CD4-positive, alpha-beta T cell treated with Interleukin-4 for 1 hour (primary cell): Measurements from ENCODE around the gene EVI5.

Experiments
- DNase-seq, 2 donors: peaks; one replicate each; pipeline ENCODE4 v3.0.0-alpha.2; 2020 to 2022

EVI5 gene

GRCh38 chr1:92784639-92785500, at the start of gene EVI5:
Gene EVI5 (minus strand): TSS chr1:92785108. CDS start chr1:92736546, 48,562 bp downstream.
- DNase-seq, result peak; percentile 55 to 89

DNA sequence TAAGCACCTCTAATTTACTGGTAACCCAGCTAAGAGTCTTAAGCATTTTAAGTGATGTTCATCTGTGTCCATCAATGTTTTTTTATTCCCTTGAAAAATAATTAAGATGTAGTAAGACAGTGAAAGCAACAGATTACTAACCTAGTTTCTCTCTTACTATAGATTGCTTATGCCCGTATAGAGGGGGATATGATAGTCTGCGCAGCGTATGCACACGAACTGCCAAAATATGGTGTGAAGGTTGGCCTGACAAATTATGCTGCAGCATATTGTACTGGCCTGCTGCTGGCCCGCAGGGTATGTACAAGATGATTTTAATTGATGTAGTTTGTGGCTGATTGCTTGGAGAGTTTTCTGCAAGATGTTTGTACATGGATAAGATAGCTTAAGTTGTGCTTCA, 49.7 kb upstream of the EVI5 start:
- DNase-seq, result no peak

- peak in 1 of 2 donors; percentile 32 for DNase-seq
These were observed 48.9 kb upstream of the EVI5 start for GRCh38 chr1:92833840-92834239.

DNA sequence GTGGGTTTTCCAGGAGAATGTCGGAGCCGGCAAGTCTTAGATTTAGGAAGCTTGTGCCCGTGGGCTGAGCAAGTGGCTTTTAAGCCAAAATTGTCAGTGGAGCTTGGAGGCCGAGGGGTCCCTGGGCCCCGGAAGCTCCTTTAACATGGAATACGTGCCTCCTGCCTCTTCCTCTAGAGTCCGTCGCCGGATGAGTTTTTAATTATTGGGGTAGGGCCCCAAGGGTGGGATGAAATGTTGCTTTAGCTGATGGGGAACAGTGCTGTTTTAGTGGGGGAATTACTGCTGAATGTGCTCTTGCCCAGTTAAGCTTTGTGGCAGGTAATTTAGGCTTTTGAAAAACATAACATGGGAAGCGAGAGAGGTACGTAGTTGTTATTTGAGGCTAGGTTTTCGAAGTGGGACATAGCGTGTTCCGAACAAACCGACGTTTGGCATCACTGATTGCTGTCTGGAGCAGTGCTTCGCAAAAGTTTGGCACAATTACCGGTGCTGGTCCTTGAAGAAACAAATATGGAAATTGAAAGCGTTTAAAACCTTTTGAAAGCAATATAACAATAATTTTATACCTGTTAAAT, 47.7 kb upstream of the EVI5 start:
- no peak for DNase-seq

GRCh38 chr1:92831762-92832536, 47.0 kb upstream of the EVI5 start, which contains the start of gene RPL5:
Gene RPL5 (plus strand): TSS chr1:92832040. CDS start chr1:92832115, 75 bp downstream.
- DNase-seq, result peak; percentile 97 to 98

- no peak for DNase-seq
These were observed 46.5 kb upstream of the EVI5 start for GRCh38 chr1:92831368-92831761.

DNA sequence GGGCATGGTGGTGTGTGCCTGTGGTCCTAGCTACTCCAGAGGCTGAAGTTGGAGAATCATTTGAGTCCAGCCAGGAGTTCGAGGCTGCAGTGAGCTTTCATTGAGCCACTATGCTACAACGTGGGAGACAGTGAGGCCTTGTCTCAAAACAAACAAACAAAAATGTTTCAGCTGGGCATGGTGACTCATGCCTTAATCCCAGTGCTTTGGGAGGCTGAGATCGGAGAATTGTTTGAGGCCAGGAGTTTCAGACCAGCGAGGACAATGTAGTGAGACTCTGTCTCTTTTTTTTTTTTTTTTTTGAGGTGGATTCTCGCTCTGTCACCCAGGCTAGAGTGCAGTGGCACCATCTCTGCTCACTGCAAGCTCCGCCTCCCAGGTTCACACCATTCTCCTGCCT, 41.9 kb upstream of the EVI5 start:
- DNase-seq, result no peak

- no peak for DNase-seq
These were observed 38.0 kb upstream of the EVI5 start for GRCh38 chr1:92822879-92823278.

- no peak for DNase-seq
These were observed 35.6 kb upstream of the EVI5 start for GRCh38 chr1:92820551-92820950.

DNA sequence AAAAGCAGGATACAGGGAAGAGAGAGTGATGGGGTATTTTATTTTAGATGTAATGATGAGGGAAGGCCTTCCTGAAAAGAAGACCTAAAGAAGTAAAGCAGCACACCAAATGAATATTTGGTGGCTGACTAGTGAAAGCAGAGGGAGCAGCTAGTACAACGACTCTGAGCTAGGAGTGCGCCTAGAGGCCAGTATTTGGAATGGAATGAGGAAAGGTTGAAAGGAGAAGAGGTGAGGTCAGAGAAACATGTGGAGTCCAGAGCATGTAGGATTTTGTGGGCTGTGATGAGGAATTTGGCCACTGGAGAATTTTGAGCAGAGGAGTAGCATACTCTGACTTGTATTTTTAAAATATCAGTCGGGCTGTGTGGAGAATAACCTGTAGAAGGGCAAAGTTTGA, 35.1 kb upstream of the EVI5 start:
- DNase-seq, result no peak

DNA sequence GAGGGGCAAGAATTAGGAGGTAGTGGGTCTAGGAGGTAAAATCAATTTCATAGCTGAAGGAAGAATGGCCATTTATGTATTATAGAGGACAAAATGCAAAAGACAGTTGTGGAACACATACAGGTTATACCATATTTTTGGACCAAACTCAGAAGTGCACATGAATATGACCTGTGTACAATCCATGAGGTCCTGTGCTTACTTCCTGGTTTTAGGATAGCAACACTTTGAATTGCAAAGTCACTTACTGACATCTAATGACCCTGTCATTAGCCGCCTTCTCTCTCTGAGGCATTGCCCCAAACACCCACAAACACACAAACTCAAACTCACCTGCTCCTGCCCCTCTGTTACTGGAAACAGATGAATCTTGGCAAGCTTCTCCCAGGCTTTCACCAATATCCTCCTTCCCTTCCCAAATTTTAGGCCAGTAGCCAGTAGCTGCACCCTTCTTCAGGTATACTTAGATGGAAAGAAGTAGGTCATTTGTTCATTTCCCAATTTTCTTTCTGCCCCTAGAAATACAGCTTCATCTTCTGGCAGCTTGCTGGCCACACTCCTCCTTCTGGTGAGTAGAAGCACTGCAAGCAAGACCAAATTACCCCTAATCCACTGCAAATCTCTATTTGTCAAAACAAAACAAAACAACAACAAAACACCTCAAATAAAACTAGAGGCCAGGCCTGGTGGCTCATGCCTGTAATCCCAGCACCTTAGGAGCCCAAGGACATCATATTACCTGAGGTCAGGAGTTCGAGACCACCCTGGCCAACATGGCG, 33.3 kb upstream of the EVI5 start:
- peak; percentile 37 to 47 for DNase-seq

GRCh38 chr1:92817137-92817697, 32.3 kb upstream of the EVI5 start:
- DNase-seq, result no peak

DNA sequence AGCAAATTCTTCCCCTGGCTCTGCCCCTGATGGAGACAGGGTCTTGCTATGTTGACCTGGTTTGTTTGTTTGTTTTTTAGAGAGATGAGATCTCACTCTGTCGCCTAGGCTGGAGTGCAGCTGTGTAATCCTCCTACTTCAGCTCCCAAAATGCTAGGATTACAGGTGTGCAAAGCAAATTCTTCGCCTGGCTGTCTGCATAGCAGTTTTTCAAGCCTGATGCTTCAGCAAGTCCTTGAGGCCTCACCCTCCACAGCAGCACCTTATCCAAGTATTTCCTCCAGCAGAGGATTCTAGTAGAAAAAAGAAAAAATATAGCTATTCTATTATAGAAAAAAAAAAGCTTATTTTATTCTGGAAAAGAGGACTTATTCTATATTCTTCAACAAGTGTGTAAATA, 31.8 kb upstream of the EVI5 start:
- no peak for DNase-seq

DNA sequence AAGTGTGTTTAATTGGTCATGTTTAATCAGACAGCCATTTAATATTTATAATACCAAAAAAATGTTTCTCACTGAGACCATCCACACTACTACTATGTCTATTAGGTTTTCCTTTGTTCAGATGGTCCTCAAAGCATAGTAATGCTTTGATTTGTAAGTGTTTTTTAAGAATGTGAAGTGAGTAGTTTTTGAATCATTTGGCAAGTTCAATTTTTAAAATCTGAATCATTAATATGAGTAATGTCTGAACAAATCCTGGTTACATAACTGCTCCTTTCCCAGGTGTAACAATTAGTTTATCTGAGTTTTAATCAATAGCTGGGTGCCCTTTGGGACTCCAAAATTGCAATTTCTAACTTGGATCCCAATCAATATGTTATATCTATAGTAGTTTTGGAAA, 23.5 kb upstream of the EVI5 start:
- DNase-seq, result no peak

DNA sequence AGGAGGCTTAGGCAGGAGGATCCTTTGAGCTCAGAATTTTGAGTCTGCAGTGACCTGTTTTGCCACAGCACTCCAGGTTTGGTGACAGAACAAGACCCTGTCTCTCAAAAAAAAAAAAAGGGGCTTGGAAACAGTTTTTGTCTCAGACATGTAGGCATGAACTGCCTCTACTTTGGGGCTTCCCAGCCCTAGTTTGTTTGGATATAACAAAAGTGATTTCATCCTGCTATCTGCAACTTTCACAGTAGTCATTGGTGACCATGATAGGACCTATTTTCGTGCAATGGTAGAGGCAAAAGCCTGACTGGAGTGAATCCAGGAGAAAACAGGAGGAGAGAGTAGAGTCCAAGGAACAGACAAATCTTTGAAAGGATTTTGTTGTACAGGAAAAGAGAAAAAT, 20.3 kb upstream of the EVI5 start:
- no peak for DNase-seq

- DNase-seq, result peak; percentile 23 to 24
These were observed 19.9 kb upstream of the EVI5 start for GRCh38 chr1:92804721-92805201.

GRCh38 chr1:92803140-92803887, 18.4 kb upstream of the EVI5 start:
- no peak for DNase-seq

DNA sequence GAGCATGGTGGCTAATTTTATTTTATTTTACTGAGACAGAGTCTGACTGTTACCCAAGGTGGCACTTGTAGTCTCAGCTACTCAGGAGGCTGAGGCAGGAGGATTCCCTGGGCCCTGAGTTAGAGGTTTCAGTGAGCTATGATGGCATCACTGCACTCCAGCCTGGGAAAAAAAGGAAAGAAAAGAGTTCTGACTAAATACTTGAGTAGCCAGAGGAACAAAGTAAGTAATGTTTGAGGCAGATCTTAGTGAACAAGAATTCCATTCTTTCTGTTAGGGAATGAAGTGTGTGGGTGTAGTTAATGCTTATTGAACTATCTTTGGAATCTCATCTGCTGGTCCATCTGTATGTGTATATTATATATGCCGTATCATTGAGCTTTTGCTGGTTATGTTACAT, 13.1 kb upstream of the EVI5 start:
- no peak for DNase-seq

DNA sequence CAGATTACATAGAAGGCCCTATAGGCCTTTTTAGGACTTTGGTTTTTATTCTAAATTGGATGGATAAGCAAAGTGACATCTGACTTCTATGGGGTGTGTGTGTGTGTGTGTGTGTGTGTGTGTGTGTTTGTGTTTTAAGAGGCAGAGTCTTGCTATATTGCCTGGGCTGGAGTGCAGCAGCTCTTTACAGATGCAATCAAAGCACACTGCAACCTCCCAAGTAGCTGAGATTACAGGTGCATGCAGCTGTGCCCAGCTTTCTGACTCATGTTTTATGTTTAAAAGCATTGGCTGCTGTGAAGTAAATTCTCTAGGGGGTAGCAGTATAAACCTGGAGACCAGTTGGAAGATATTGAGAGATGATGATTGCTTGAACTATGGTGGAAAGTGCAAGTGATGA, 12.4 kb upstream of the EVI5 start:
- DNase-seq, result no peak

DNA sequence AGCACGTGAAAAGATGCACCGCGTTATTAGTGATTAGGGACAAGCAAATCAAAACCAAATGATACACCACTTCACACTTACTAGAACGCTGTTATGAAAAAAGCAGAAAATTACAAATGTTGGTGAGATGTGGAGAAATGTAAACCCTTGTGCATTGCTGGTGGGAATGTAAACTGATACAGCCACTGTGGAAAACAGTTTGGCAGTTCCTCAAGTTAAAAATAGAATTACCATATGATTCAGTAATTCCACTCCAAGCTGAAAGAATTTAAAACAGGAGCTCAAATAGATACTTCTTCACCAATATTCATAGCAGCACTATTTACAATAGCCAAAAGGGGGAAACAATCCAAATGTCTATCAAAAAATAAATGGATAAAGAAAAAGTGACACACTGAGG, 10.3 kb upstream of the EVI5 start:
- no peak for DNase-seq

DNA sequence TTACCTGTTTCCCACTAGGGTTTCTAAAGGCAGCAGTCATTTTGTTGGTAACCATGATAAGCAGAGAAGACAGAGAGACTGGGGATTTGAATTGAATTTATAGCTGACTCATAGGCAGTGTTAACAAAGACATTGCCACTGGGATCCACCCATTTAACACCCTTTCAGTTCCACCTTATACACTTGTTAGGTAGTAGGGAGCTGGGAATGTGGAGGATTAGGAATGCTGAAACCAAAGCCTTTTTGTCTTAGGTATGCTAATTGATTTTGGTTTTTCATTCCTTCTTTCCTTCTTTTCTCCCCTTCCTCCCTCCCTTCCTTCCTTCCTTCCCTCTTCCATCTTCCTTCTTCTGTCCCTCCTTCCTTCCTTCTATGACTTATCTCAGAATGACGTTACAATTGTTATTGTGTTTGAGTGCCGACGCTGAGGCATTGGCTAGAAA, 7.5 kb upstream of the EVI5 start:
- no peak for DNase-seq
